ENCODE measurements around the gene GSTM3.
"Not testable (repeated sequence)": the region's sequence is repeated elsewhere in the genome, so short reads cannot be mapped to it uniquely, and the experiment has no call there.

Gene GSTM3

DNA sequence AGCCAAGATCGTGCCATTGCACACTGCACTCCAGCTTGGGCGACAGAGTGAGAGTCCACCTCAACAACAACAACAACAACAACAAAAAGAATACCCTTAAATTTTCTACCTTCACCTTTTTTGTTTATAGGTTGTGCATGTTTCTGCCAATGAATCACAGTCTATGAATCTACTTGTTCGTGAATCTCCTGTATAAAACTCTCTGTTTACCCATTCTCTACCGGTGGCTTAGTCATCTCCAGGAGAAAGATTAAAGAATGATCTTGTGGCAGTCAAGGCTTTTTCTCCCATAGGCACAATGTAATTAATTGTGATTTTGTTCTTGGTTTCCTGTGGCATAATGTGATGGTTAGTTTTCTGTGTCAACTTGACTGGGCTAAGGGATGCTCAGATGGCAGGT lies 43.0 kb downstream of the GSTM3 start:
- not testable (repeated sequence) for DNase-seq (ENCODE audit: low spot score)

- no peak for DNase-seq (ENCODE audit: low spot score)
Measured at GRCh38 chr1:109697066-109697465, 43.8 kb downstream of the GSTM3 start.

DNA sequence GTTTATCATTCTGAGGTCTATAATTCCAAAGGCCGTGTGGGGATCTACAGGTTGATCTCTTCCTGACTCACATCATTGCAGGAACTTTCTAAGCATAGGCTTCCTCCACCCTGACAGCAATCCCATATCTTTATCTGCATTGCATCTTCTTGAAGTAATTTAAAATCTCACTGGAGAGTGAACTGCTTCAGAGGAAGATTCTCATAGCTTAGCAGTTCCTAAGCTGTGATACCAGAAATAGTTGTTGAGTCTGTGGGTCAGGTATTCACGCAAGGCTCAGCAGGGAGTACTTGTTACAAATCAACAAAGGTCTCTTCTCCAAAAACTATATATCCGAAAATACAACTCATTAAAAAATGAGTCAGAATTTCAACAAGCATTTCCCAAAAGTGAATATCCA lies 45.7 kb downstream of the GSTM3 start:
- not testable (repeated sequence) for DNase-seq (ENCODE audit: low spot score)

DNA sequence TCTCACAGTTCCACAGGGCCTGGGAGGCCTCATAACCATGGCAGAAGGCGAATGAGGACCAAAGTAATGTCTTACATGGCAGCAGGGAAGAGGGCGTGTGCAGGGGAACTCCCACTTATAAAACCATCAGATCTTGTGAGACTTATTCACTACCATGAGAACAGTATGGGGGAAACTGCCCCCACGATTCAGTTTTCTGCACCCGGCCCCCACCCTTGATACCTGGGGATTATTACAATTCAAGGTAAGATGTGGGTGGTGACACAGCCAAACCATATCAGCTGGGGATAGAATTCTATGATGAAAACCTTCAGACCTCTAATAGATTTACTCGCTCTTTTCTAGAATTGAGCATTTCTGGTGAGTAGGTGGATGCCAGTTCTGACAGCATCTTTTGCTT lies 46.4 kb downstream of the GSTM3 start:
- not testable (repeated sequence) for DNase-seq (ENCODE audit: low spot score)

DNA sequence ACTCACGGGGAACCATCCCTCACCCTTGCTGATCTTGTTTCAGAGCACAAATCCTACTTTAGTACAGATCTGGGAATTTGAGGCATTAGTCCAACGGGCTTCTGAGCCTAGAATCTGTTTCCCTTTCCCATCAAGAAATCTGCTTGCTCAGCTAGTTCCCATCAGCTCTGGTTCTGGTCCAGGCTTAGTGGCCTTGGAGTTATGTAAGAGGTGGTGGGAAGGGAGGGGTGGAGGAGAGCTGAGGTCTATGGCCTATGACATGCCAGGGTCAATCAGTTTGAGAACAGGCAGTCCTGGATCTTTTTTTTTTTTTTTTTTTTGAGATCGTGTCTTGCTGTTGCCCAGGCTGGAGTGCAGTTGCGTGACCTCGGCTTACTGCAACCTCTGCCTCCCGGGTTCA lies 49.1 kb downstream of the GSTM3 start:
- no peak for DNase-seq (ENCODE audit: low spot score)

- DNase-seq (ENCODE audit: low spot score), result no peak
Measured at GRCh38 chr1:109689844-109690405, 50.9 kb downstream of the GSTM3 start.

DNA sequence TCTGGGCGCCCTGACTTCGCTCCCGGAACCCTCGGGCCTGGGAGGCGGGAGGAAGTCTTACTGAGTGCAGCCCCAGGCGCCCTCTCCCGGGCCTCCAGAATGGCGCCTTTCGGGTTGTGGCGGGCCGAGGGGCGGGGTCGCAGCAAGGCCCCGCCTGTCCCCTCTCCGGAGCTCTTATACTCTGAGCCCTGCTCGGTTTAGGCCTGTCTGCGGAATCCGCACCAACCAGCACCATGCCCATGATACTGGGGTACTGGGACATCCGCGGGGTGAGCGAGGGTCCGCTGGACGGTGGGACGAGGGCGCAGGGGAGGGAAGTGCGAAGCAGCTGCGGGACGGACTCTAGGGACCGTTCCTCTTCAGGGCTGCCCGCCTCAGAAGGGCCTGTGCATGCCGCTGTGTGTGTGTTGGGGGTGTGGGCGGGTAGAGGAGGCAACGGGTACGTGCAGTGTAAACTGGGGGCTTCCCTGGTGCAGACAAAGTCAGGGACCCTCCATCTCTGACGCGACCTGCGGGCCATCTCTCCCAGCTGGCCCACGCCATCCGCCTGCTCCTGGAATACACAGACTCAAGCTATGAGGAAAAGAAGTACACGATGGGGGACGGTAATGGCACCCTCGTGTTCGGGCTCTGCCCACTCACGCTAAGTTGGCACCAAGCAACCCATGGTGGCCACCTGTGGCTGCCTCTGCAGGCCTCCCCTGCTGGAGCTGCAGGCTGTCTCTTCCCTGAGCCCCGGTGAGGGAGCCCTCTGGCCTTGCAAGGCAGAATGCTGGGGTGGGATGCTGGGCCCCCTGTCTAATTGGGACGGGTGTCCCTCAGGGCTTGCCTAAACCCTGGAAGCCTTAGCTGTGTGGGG lies 53.0 kb downstream of the GSTM3 start, which contains the start of gene GSTM1:
GSTM1 (plus strand) TSS at position 177 of the 859 bp plus-strand sequence; CDS start at position 234, 57 bp downstream.
- DNase-seq (ENCODE audit: low spot score), result no peak

DNA sequence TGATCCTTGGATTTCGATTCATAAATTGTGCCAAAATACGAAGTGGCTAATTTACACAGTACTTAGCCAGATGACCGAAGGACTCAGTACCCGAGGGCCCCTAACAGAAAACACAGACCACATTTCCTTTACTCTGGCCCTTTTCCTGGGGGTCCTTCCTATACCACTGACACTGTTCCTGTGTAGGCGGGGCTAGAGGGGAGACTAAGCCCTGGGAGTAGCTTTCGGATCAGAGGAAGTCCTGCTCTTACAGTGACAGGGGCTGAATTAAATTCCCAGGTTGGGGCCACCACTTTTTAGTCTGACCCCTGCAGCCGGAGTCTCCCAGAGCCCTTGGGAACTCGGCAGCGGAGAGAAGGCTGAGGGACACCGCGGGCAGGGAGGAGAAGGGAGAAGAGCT lies 53.7 kb downstream of the GSTM3 start:
- DNase-seq (ENCODE audit: low spot score), result not testable (repeated sequence)

DNA sequence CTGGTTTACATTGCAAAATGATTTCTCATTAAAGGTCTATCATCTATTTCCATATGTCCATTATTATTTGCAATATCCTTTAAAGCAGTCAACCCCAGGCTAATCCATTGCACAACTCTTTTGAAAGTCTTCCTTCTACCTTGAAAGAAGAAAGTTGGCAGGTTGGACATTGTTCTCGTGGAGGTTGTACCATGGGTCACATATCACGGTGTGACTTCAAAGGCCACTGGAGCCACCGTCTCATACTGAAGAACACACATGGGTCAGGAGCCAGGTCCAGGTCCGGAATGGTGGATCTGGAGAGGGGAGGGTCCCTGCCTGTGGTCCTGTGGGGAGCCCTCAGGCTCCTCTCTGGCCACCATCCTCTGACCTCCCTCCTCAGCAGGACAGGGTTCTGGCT lies 54.9 kb downstream of the GSTM3 start:
- DNase-seq (ENCODE audit: low spot score), result not testable (repeated sequence)

GRCh38 chr1:109685399-109685798 lies 55.4 kb downstream of the GSTM3 start:
- DNase-seq (ENCODE audit: low spot score), result not testable (repeated sequence)

DNA sequence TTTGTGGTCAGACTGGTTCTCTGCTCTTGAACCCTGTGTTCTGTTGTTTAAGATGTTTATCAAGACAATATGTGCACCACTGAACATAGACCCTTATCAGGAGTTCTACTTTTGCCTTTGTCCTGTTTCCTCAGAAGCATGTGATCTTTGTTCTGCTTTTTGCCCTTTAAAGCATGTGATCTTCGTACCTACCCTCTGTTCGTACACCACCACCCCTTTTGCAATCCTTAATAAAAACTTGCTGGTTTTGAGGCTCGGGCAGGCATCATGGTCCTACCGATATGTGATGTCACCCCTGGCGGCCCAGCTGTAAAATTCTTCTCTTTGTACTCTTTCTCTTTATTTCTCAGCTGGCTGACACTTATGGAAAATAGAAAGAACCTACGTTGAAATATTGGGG lies 56.1 kb downstream of the GSTM3 start:
- DNase-seq (ENCODE audit: low spot score), result not testable (repeated sequence)

Data from left forelimb (tissue), 1 donor.